ENCODE measurements around the gene ICA1L. TPM values are rescaled to one million over a fixed set of nuclear protein-coding genes. Genes with fewer than 3 reads are reported as not detected.

The ICA1L gene
- total and polyA plus RNA-seq, 2 of the 13 experiments (the other 11 are each of a cell fraction or from before 2014, with no cell fraction given), result 1.5 to 2.4 TPM

GRCh38 chr2:202813387-202813786 is 58.2 kb downstream of the ICA1L start (continued):
- TF ChIP-seq AHR (CRISPR knock-in tag; IDR thresholded peaks at IDR 0.05) (no peak), NR2F1 (CRISPR knock-in tag; IDR thresholded peaks at IDR 0.05) (0 out of 4 replicates have a peak, but pooled peaks of 1 of the 2 experiments have one; percentile 32), SUZ12 (IDR thresholded peaks at IDR 0.05; ENCODE audit: low read depth, low read length) (no peak), KAT7 (CRISPR knock-in tag; IDR thresholded peaks at IDR 0.05; ENCODE audit: borderline replicate concordance) (no peak), ZBTB10 (CRISPR knock-in tag; IDR thresholded peaks at IDR 0.05; ENCODE audit: borderline replicate concordance) (no peak), THAP11 (CRISPR knock-in tag; IDR thresholded peaks at IDR 0.05) (no peak), ZNF383 (CRISPR knock-in tag; IDR thresholded peaks at IDR 0.05; ENCODE audit: borderline replicate concordance) (no peak), CBX5 (CRISPR knock-in tag; IDR thresholded peaks at IDR 0.05; ENCODE audit: borderline replicate concordance) (no peak), TP53 (CRISPR knock-in tag; conservative IDR thresholded peaks at IDR 0.05) (no peak), ZNF563 (CRISPR knock-in tag; IDR thresholded peaks at IDR 0.05) (no peak), ZNF691 (CRISPR knock-in tag; IDR thresholded peaks at IDR 0.05; ENCODE audit: borderline replicate concordance, low read depth) (no peak), SP5 (CRISPR knock-in tag; IDR thresholded peaks at IDR 0.05; ENCODE audit: borderline replicate concordance, low read depth) (no peak), CEBPG (CRISPR knock-in tag; IDR thresholded peaks at IDR 0.05) (no peak), ZNF607 (CRISPR knock-in tag; IDR thresholded peaks at IDR 0.05; ENCODE audit: borderline replicate concordance) (no peak)
- TF ChIP-seq, protein P1, sequence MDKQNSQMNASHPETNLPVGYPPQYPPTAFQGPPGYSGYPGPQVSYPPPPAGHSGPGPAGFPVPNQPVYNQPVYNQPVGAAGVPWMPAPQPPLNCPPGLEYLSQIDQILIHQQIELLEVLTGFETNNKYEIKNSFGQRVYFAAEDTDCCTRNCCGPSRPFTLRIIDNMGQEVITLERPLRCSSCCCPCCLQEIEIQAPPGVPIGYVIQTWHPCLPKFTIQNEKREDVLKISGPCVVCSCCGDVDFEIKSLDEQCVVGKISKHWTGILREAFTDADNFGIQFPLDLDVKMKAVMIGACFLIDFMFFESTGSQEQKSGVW (CRISPR knock-in tag; IDR thresholded peaks at IDR 0.05; ENCODE audit: borderline replicate concordance), result no peak
- TF ChIP-seq, protein P2, sequence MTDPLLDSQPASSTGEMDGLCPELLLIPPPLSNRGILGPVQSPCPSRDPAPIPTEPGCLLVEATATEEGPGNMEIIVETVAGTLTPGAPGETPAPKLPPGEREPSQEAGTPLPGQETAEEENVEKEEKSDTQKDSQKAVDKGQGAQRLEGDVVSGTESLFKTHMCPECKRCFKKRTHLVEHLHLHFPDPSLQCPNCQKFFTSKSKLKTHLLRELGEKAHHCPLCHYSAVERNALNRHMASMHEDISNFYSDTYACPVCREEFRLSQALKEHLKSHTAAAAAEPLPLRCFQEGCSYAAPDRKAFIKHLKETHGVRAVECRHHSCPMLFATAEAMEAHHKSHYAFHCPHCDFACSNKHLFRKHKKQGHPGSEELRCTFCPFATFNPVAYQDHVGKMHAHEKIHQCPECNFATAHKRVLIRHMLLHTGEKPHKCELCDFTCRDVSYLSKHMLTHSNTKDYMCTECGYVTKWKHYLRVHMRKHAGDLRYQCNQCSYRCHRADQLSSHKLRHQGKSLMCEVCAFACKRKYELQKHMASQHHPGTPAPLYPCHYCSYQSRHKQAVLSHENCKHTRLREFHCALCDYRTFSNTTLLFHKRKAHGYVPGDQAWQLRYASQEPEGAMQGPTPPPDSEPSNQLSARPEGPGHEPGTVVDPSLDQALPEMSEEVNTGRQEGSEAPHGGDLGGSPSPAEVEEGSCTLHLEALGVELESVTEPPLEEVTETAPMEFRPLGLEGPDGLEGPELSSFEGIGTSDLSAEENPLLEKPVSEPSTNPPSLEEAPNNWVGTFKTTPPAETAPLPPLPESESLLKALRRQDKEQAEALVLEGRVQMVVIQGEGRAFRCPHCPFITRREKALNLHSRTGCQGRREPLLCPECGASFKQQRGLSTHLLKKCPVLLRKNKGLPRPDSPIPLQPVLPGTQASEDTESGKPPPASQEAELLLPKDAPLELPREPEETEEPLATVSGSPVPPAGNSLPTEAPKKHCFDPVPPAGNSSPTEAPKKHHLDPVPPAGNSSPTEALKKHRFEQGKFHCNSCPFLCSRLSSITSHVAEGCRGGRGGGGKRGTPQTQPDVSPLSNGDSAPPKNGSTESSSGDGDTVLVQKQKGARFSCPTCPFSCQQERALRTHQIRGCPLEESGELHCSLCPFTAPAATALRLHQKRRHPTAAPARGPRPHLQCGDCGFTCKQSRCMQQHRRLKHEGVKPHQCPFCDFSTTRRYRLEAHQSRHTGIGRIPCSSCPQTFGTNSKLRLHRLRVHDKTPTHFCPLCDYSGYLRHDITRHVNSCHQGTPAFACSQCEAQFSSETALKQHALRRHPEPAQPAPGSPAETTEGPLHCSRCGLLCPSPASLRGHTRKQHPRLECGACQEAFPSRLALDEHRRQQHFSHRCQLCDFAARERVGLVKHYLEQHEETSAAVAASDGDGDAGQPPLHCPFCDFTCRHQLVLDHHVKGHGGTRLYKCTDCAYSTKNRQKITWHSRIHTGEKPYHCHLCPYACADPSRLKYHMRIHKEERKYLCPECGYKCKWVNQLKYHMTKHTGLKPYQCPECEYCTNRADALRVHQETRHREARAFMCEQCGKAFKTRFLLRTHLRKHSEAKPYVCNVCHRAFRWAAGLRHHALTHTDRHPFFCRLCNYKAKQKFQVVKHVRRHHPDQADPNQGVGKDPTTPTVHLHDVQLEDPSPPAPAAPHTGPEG (CRISPR knock-in tag; IDR thresholded peaks at IDR 0.05), result no peak
- TF ChIP-seq, protein P3, sequence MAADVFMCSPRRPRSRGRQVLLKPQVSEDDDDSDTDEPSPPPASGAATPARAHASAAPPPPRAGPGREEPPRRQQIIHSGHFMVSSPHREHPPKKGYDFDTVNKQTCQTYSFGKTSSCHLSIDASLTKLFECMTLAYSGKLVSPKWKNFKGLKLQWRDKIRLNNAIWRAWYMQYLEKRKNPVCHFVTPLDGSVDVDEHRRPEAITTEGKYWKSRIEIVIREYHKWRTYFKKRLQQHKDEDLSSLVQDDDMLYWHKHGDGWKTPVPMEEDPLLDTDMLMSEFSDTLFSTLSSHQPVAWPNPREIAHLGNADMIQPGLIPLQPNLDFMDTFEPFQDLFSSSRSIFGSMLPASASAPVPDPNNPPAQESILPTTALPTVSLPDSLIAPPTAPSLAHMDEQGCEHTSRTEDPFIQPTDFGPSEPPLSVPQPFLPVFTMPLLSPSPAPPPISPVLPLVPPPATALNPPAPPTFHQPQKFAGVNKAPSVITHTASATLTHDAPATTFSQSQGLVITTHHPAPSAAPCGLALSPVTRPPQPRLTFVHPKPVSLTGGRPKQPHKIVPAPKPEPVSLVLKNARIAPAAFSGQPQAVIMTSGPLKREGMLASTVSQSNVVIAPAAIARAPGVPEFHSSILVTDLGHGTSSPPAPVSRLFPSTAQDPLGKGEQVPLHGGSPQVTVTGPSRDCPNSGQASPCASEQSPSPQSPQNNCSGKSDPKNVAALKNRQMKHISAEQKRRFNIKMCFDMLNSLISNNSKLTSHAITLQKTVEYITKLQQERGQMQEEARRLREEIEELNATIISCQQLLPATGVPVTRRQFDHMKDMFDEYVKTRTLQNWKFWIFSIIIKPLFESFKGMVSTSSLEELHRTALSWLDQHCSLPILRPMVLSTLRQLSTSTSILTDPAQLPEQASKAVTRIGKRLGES (CRISPR knock-in tag; IDR thresholded peaks at IDR 0.05; ENCODE audit: borderline replicate concordance), result no peak

Measured in HepG2 (cell line).